Measurements from ENCODE around the gene HOXD10.
A peak's percentile ranks its signal among the peaks of the same experiment; 100 is the strongest.

The HOXD10 gene

GRCh38 chr2:176079831-176080539 is 36.6 kb upstream of the HOXD10 start:
- peaks cover 10% of the 10 kb centered on the region for H3K9me3 Mint-ChIP-seq
- H3K27ac Mint-ChIP-seq = no peak overlapping the region
- H3K27me3 Mint-ChIP-seq = peaks cover 79% of the 10 kb centered on the region
- H3K4me1 Mint-ChIP-seq = peaks cover 8% of the 10 kb centered on the region
- no peak for ATAC-seq
- H3K36me3 Mint-ChIP-seq = no peaks in the 10 kb centered on the region
- peak overlapping the region; percentile 56 for H3K4me3 Mint-ChIP-seq

GRCh38 chr2:176080540-176081375 is 35.8 kb upstream of the HOXD10 start:
- Mint-ChIP-seq H3K9me3 (peaks cover 12% of the 10 kb centered on the region), H3K4me3 (no peak overlapping the region), H3K36me3 (no peaks in the 10 kb centered on the region), H3K4me1 (peaks cover 8% of the 10 kb centered on the region), H3K27me3 (peaks cover 79% of the 10 kb centered on the region), H3K27ac (no peak overlapping the region)
- ATAC-seq = no peak

GRCh38 chr2:176081376-176081836 is 35.2 kb upstream of the HOXD10 start:
- Mint-ChIP-seq H3K4me1 (peaks cover 8% of the 10 kb centered on the region), H3K9me3 (peaks cover 12% of the 10 kb centered on the region), H3K27ac (no peak overlapping the region), H3K27me3 (peaks cover 79% of the 10 kb centered on the region), H3K36me3 (no peaks in the 10 kb centered on the region), H3K4me3 (no peak overlapping the region)
- ATAC-seq = no peak

- peaks cover 10% of the 10 kb centered on the region for H3K9me3 Mint-ChIP-seq
- H3K4me3 Mint-ChIP-seq = no peak overlapping the region
- H3K27ac Mint-ChIP-seq = no peak overlapping the region
- ATAC-seq = no peak
- H3K36me3 Mint-ChIP-seq = no peaks in the 10 kb centered on the region
- H3K4me1 Mint-ChIP-seq = peaks cover 8% of the 10 kb centered on the region
- H3K27me3 Mint-ChIP-seq = peaks cover 79% of the 10 kb centered on the region
Observed at GRCh38 chr2:176081837-176082524, 34.6 kb upstream of the HOXD10 start.

GRCh38 chr2:176082525-176082823 is 34.1 kb upstream of the HOXD10 start:
- Mint-ChIP-seq H3K27ac (no peak overlapping the region), H3K9me3 (peaks cover 12% of the 10 kb centered on the region), H3K36me3 (no peaks in the 10 kb centered on the region), H3K4me1 (peaks cover 8% of the 10 kb centered on the region), H3K4me3 (no peak overlapping the region), H3K27me3 (peaks cover 84% of the 10 kb centered on the region)
- no peak for ATAC-seq

- peaks cover 88% of the 10 kb centered on the region for H3K27me3 Mint-ChIP-seq
- peaks cover 10% of the 10 kb centered on the region for H3K4me1 Mint-ChIP-seq
- ATAC-seq = no peak
- no peak overlapping the region for H3K27ac Mint-ChIP-seq
- peaks cover 12% of the 10 kb centered on the region for H3K9me3 Mint-ChIP-seq
- no peak overlapping the region for H3K4me3 Mint-ChIP-seq
- no peaks in the 10 kb centered on the region for H3K36me3 Mint-ChIP-seq
Observed at GRCh38 chr2:176082824-176083751, 33.5 kb upstream of the HOXD10 start.

GRCh38 chr2:176083796-176084261 is 32.7 kb upstream of the HOXD10 start, which contains the start of gene EVX2:
EVX2 (minus strand) TSS chr2:176083962; CDS start chr2:176083776, 186 bp downstream.
- peaks cover 14% of the 10 kb centered on the region for H3K4me1 Mint-ChIP-seq
- peaks cover 88% of the 10 kb centered on the region for H3K27me3 Mint-ChIP-seq

GRCh38 chr2:176084611-176085119 is 31.9 kb upstream of the HOXD10 start:
- Mint-ChIP-seq H3K27ac (no peak overlapping the region), H3K4me1 (peaks cover 8% of the 10 kb centered on the region), H3K27me3 (peaks cover 88% of the 10 kb centered on the region), H3K9me3 (peaks cover 8% of the 10 kb centered on the region), H3K36me3 (no peaks in the 10 kb centered on the region), H3K4me3 (no peak overlapping the region)
- no peak for ATAC-seq

More at GRCh38 chr2:176083796-176084261, 32.7 kb upstream of the HOXD10 start, which contains the start of gene EVX2:
- Mint-ChIP-seq H3K36me3 (no peaks in the 10 kb centered on the region), H3K27ac (no peak within 1 kb of the TSS), H3K9me3 (peaks cover 12% of the 10 kb centered on the region), H3K4me3 (no peak within 1 kb of the TSS)
- ATAC-seq = no peak

GRCh38 chr2:176085120-176085788 is 31.3 kb upstream of the HOXD10 start:
- Mint-ChIP-seq H3K36me3 (no peaks in the 10 kb centered on the region), H3K4me3 (no peak overlapping the region)

GRCh38 chr2:176085861-176086771 is 30.5 kb upstream of the HOXD10 start:
- Mint-ChIP-seq H3K27me3 (peaks cover 93% of the 10 kb centered on the region), H3K27ac (no peak overlapping the region), H3K4me1 (peaks cover 6% of the 10 kb centered on the region), H3K36me3 (no peaks in the 10 kb centered on the region), H3K9me3 (peaks cover 8% of the 10 kb centered on the region), H3K4me3 (no peak overlapping the region)
- no peak for ATAC-seq

More at GRCh38 chr2:176085120-176085788, 31.3 kb upstream of the HOXD10 start:
- no peak for ATAC-seq
- Mint-ChIP-seq H3K27ac (no peak overlapping the region), H3K27me3 (peaks cover 91% of the 10 kb centered on the region), H3K9me3 (peaks cover 8% of the 10 kb centered on the region), H3K4me1 (peaks cover 6% of the 10 kb centered on the region)

GRCh38 chr2:176087330-176088047 is 29.1 kb upstream of the HOXD10 start:
- ATAC-seq = no peak
- no peak overlapping the region for H3K27ac Mint-ChIP-seq
- H3K27me3 Mint-ChIP-seq = peaks cover 96% of the 10 kb centered on the region
- peaks cover 8% of the 10 kb centered on the region for H3K9me3 Mint-ChIP-seq
- peaks cover 11% of the 10 kb centered on the region for H3K4me1 Mint-ChIP-seq
- no peaks in the 10 kb centered on the region for H3K36me3 Mint-ChIP-seq
- no peak overlapping the region for H3K4me3 Mint-ChIP-seq

GRCh38 chr2:176088048-176088936 is 28.3 kb upstream of the HOXD10 start:
- peaks cover 11% of the 10 kb centered on the region for H3K4me1 Mint-ChIP-seq
- peaks cover 93% of the 10 kb centered on the region for H3K27me3 Mint-ChIP-seq
- peak overlapping the region; percentile 49 for H3K4me3 Mint-ChIP-seq
- no peak for ATAC-seq
- peaks cover 8% of the 10 kb centered on the region for H3K9me3 Mint-ChIP-seq
- no peaks in the 10 kb centered on the region for H3K36me3 Mint-ChIP-seq
- H3K27ac Mint-ChIP-seq = no peak overlapping the region
